Endometrial microvascular endothelial cells (primary cell): ENCODE data around the gene SAFB2. TPM values are rescaled to one million over a fixed set of nuclear protein-coding genes. Genes with fewer than 3 reads are reported as not detected.

ENCODE experiments used
- in situ Hi-C: cut with HindIII; loops from 2 replicates; pipeline ENCODE4 v1.10.0; 2017; ENCODE audit warnings: low sequenced_read_pairs, low pct_unique_long_range_greater_than_20kb; ENCODE audit errors: inconsistent ontology term
- total RNA-seq: library from RNA; depleted of rRNA; stranded (reverse); fragments of >200 nt; gene quantifications from one replicate; pipeline ENCODE4 v1.2.3, GENCODE V29; 2015; ENCODE audit errors: inconsistent ontology term

SAFB2 gene
- total RNA-seq, 1 donor from 2014 or later, result 17.8 TPM

GRCh38 chr19:5588906-5589676 lies 33.5 kb downstream of the SAFB2 start:
- in situ Hi-C loops, result no loop called here

GRCh38 chr19:5588441-5588840 lies 34.1 kb downstream of the SAFB2 start:
- in situ Hi-C loops, result no loop called here

GRCh38 chr19:5587661-5588060 lies 34.9 kb downstream of the SAFB2 start:
- in situ Hi-C loops, result no loop called here

GRCh38 chr19:5587071-5587455 lies 35.5 kb downstream of the SAFB2 start:
- in situ Hi-C loops, result no loop called here

- in situ Hi-C loops, result no loop called here
Measured at GRCh38 chr19:5586300-5587070, 36.1 kb downstream of the SAFB2 start.

- in situ Hi-C loops, result no loop called here
Measured at GRCh38 chr19:5585461-5586299, 36.9 kb downstream of the SAFB2 start.

- in situ Hi-C loops, result no loop called here
Measured at GRCh38 chr19:5580161-5580571, 42.4 kb downstream of the SAFB2 start.

- in situ Hi-C loops, result no loop called here
Measured at GRCh38 chr19:5579697-5580096, 42.9 kb downstream of the SAFB2 start.

- in situ Hi-C loops, result no loop called here
Measured at GRCh38 chr19:5579286-5579685, 43.3 kb downstream of the SAFB2 start.

GRCh38 chr19:5578097-5578846 lies 44.3 kb downstream of the SAFB2 start:
- in situ Hi-C loops, result no loop called here

- in situ Hi-C loops, result no loop called here
Measured at GRCh38 chr19:5575590-5575989, 47.0 kb downstream of the SAFB2 start.

- in situ Hi-C loops, result no loop called here
Measured at GRCh38 chr19:5572556-5573286, 49.9 kb downstream of the SAFB2 start.

- in situ Hi-C loops, result no loop called here
Measured at GRCh38 chr19:5571777-5572176, 50.8 kb downstream of the SAFB2 start.

- in situ Hi-C loops, result no loop called here
Measured at GRCh38 chr19:5567970-5568407, 54.6 kb downstream of the SAFB2 start.

GRCh38 chr19:5567360-5567969 lies 55.1 kb downstream of the SAFB2 start, which contains the start of gene TINCR:
Gene TINCR (minus strand): TSS chr19:5567953.
- in situ Hi-C loops, result no loop called here

GRCh38 chr19:5564930-5565329 lies 57.6 kb downstream of the SAFB2 start:
- in situ Hi-C loops, result no loop called here

GRCh38 chr19:5563935-5564612 lies 58.5 kb downstream of the SAFB2 start:
- in situ Hi-C loops, result no loop called here
